GM21619 (cell line): ENCODE data around the gene ZNF740.

Experiments used
- ATAC-seq: cut with Tn5 transposase; IDR thresholded peaks from one replicate; pipeline ENCODE4 v1.9.1; 2021; ENCODE audit not compliant: unreplicated experiment

Gene ZNF740

GRCh38 chr12:53244337-53244736, 63.8 kb downstream of the ZNF740 start:
- no peak for ATAC-seq
